K562 (cell line): Measurements from ENCODE around the gene TSPOAP1. TPM values are rescaled to one million over a fixed set of nuclear protein-coding genes. Genes with fewer than 3 reads are reported as not detected.

ENCODE experiments used
- CHD7 ChIP-seq: fragments of 200-600 bp; sonication (generic); IDR thresholded peaks from one replicate; pipeline ENCODE4 v1.6.1; 2012; ENCODE audit warnings: mild to moderate bottlenecking, low read depth, low read length, inconsistent platforms
- GABPB1 ChIP-seq: sonication (generic); formaldehyde crosslinking; IDR thresholded peaks from 2 replicates; pipeline ENCODE4 v1.8.0; 2022; ENCODE audit warnings: mild to moderate bottlenecking, missing genetic modification reagents
- HSF4 ChIP-seq: fragments of 250-450 bp; sonication (Bioruptor Pico); IDR thresholded peaks from 2 replicates; pipeline ENCODE4 v2.1.2; 2022; ENCODE audit warnings: mild to moderate bottlenecking, moderate library complexity, borderline replicate concordance
- SIRT6 ChIP-seq: IDR thresholded peaks from one replicate; pipeline ENCODE4 v1.6.1; 2012; ENCODE audit warnings: low read depth, mild to moderate bottlenecking, control low read depth, inconsistent platforms, low read length, moderate library complexity
- STAG1 ChIP-seq: sonication (generic); formaldehyde crosslinking; IDR thresholded peaks from 2 replicates; pipeline ENCODE4 v1.5.0; 2020; ENCODE audit warnings: missing genetic modification reagents, borderline replicate concordance
- THAP12 ChIP-seq: fragments of 250-450 bp; sonication (Bioruptor Pico); IDR thresholded peaks from 2 replicates; pipeline ENCODE4 v1.9.0; 2021; ENCODE audit warnings: mild to moderate bottlenecking, inconsistent platforms
- ZBTB12 ChIP-seq: fragments of 250-450 bp; sonication (Bioruptor Pico); IDR thresholded peaks from 2 replicates; pipeline ENCODE4 v1.4.0; 2020
- ZNF41 ChIP-seq: fragments of 250-450 bp; sonication (Bioruptor Pico); conservative IDR thresholded peaks from 2 replicates; pipeline ENCODE4 v1.4.0; 2020; ENCODE audit warnings: mild to moderate bottlenecking
- ZNF740 ChIP-seq, 3 experiments: fragments of 200-800 bp in 1 of 3; sonication (Bioruptor generic) in 1 of 3; sonication (generic) in 1 of 3; formaldehyde crosslinking in 1 of 3; IDR thresholded peaks; 2 replicates each; pipeline versions ENCODE4 v1.6.1 to v1.8.0; 2016 to 2022; ENCODE audit warnings: mild to moderate bottlenecking in 2 of 3, missing compliant biosample characterization in 2 of 3, missing genetic modification characterization in 2 of 3, missing genetic modification reagents in 1 of 3
- polyA plus RNA-seq, 8 experiments: library from polyadenylated mRNA; depleted of rRNA in 4 of 8; stranded (reverse) in 5 of 8; unstranded in 3 of 8; fragments of >200 nt; fragmentation: Nextera tagmentation in 2 of 8; fragmentation: Illumina TruSeq in 1 of 8; extraction: Ambion mirVana in 2 of 8; extraction: Trizol in 1 of 8; gene quantifications; 2 replicates each; pipeline versions ENCODE4 v1.2.1 to v1.2.3, GENCODE V29; 2011 to 2014; ENCODE audit warnings: inconsistent platforms in 1 of 8, missing spikeins in 1 of 8
- total RNA-seq, 7 experiments: library from RNA; depleted of rRNA in 6 of 7; stranded (reverse); fragments of >200 nt in 6 of 7; fragmentation: Illumina TruSeq in 2 of 7; extraction: Trizol in 2 of 7; gene quantifications; 2 replicates each; pipeline versions ENCODE4 v1.2.1 to v1.2.3, GENCODE V29; 2011 to 2021; ENCODE audit warnings: low replicate concordance in 1 of 7

TSPOAP1 gene
- total and polyA plus RNA-seq, 9 of the 15 experiments (the other 6 are each of a cell fraction or from before 2014, with no cell fraction given), result 0.87 to 3.9 (median 1.8) TPM; not detected in 2

DNA sequence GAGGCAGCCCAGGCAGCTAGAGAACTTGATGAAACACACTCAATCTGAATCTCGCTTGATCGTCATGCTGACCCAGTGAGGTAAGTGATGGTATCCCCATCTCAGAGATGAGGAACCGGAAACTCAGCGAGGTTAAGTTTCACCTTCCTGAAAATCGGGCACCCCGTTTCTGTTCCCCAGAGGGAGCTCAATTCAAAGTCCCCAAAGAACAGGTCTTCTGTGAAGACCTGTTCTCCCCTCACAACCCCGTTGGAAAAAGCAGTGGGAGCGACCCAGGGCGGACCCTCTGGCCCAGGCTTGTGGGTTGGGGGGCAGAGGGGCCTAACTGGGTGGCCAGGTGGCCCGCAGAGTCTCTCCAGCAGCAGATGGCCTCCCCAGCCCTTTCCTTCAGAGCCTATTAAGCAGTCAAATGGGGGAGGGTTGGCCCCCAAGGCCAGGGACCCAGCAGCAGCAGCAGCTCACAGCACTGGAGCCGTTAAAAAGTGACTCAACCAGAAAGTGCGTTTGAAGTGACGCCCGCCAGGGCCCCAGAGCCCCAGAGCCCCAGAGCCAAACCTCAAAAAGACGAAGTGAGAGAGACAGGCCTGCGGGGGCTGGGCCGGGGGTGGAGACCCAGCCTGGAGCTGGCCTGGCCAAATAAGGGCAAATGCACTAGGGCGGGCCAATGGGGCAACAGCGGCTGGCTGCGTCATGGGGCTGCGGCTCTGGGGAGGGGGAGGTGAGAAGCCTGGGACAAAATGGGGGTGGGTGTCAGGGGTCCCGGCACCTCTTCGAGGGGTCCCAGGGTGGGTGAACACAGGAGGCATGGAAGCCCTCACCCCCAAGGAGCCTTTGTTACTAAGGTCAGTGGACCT, 9.2 kb upstream of the TSPOAP1 start (continued):
- TF ChIP-seq THAP12 (CRISPR knock-in tag) (peak; percentile 75), GABPB1 (CRISPR knock-in tag) (peak; percentile 51), CHD7 (no peak), ZNF740 (CRISPR knock-in tag; IDR thresholded peaks at IDR 0.05) (no peak), ZNF740 (tag; IDR thresholded peaks at IDR 0.05) (peak in 1 of 2 experiments; percentile 64; a peak in 1 of 4 replicates), SIRT6 (no peak), ZNF41 (CRISPR knock-in tag) (no peak; the same call in 1 of the 2 replicates), STAG1 (CRISPR knock-in tag) (no peak), HSF4 (no peak), ZBTB12 (CRISPR knock-in tag) (peak; percentile 61)
